Smooth muscle cell (in vitro differentiated cells): ENCODE measurements around the gene DYNC2LI1. TPM values are rescaled to one million over a fixed set of nuclear protein-coding genes. Genes with fewer than 3 reads are reported as not detected.

Experiments used
- DNase-seq: peaks from one replicate; lab custom pipeline; 2025; ENCODE audit not compliant: unreplicated experiment; lab: John Stamatoyannopoulos, UW
- H2AFZ ChIP-seq: fragments of 200-600 bp; sonication (generic); 2 replicates; pipeline ENCODE4 v1.6.0; 2016; ENCODE audit warnings: antibody characterized with exemption, low read depth, mild to moderate bottlenecking
- H3F3A ChIP-seq: fragments of 200-600 bp; sonication (generic); 2 replicates; pipeline ENCODE4 v1.6.0; 2017; ENCODE audit warnings: antibody characterized with exemption, low read depth
- H3K27ac ChIP-seq: fragments of 200-600 bp; sonication (generic); 2 replicates; pipeline ENCODE4 v1.5.1; 2016; ENCODE audit warnings: low read depth, mild to moderate bottlenecking
- H3K27me3 ChIP-seq: fragments of 200-600 bp; sonication (generic); 2 replicates; pipeline ENCODE4 v1.6.1; 2016; ENCODE audit warnings: low read depth, mild to moderate bottlenecking
- H3K36me3 ChIP-seq: fragments of 200-600 bp; sonication (generic); 2 replicates; pipeline ENCODE4 v1.5.1; 2016; ENCODE audit warnings: low read depth
- H3K4me1 ChIP-seq: fragments of 200-600 bp; sonication (generic); 2 replicates; pipeline ENCODE4 v1.5.1; 2016; ENCODE audit warnings: low read depth
- H3K4me2 ChIP-seq: fragments of 200-600 bp; sonication (generic); 2 replicates; pipeline ENCODE4 v1.6.0; 2016; ENCODE audit warnings: mild to moderate bottlenecking
- H3K4me3 ChIP-seq: fragments of 200-600 bp; sonication (generic); 2 replicates; pipeline ENCODE4 v1.5.1; 2016; ENCODE audit warnings: mild to moderate bottlenecking
- H3K79me2 ChIP-seq: fragments of 200-600 bp; sonication (generic); 2 replicates; pipeline ENCODE4 v1.6.0; 2016; ENCODE audit warnings: low read depth, mild to moderate bottlenecking
- H3K9ac ChIP-seq: fragments of 200-600 bp; sonication (generic); 2 replicates; pipeline ENCODE4 v1.6.0; 2016; ENCODE audit warnings: low read depth
- H3K9me3 ChIP-seq: fragments of 200-600 bp; sonication (generic); replicated peaks from 2 replicates; pipeline ENCODE4 v1.5.1; 2016; ENCODE audit warnings: low read depth
- H4K20me1 ChIP-seq: fragments of 200-600 bp; sonication (generic); 2 replicates; pipeline ENCODE4 v1.6.0; 2016; ENCODE audit warnings: low read depth
- whole genome bisulfite sequencing: methylation state at CpG from one replicate; pipeline ENCODE4 v1.1.7; 2016; ENCODE audit warnings: low lambda C conversion rate; 5-methylcytosine and 5-hydroxymethylcytosine counted together
- polyA plus RNA-seq: library from polyadenylated mRNA; unstranded; fragments of >200 nt; fragmentation: Nextera tagmentation; extraction: Ambion mirVana; gene quantifications from 2 replicates; pipeline ENCODE4 v1.2.1, GENCODE V29; 2016
- total RNA-seq: library from RNA; depleted of rRNA; stranded (reverse); fragments of >200 nt; gene quantifications from 2 replicates; pipeline ENCODE4 v1.2.3, GENCODE V29; 2014
- TF ChIP-seq, protein P1 (sequence below): fragments of 200-600 bp; sonication (generic); IDR thresholded peaks from 2 replicates; pipeline ENCODE4 v1.5.1; 2017; ENCODE audit warnings: borderline replicate concordance, mild to moderate bottlenecking, antibody characterized with exemption; ENCODE audit not compliant: insufficient read depth, poor library complexity, severe bottlenecking

The DYNC2LI1 gene
- total and polyA plus RNA-seq, 2 experiments from 2014 or later: 22.0 to 46.7 TPM

DNA sequence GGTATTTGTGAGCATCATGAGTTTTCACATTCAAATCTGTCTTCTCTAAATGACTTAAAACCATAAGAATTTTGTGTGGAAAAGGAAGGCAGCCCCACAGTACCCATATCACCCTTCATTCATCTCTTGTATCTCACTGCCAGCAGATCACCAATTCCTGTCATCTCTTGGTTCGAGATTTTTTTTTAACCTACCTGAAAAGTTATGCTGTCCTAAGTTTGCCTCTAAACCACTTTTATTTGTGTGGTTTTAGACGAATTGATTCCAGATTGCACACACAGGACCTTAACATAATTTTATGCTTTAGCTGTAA is 32.8 kb downstream of the DYNC2LI1 start:
- no peak for DNase-seq
- WGBS: 90% methylated on average over 2 of the region's 2 CpGs

DNA sequence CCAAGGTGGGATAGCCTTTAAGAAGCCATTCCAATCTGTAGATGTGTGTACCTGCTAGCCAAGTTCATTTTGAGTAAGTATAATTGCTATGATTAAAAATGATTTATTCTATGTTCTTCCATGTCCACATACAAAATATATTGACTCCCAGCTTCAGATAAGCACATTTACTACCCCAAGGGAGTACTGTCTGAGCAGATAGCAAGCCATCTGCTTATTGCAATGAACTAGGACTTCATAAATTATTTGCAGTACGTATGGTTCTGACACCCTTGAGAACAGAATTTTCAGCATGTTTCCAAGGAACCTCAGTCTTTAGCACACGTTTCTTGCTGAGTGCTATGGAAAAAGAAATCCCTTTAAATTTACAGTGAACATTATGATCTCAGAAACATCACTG is 36.6 kb downstream of the DYNC2LI1 start:
- Histone ChIP-seq H3K4me2 (no peak overlapping the region), H2AFZ (no peak overlapping the region), H3K9ac (no peak overlapping the region), H3K4me3 (no peak overlapping the region), H3K9me3 (no peaks in the 10 kb centered on the region), H4K20me1 (no peaks in the 10 kb centered on the region), H3K36me3 (peaks cover 4% of the 10 kb centered on the region), H3K27ac (no peak overlapping the region), H3K27me3 (no peaks in the 10 kb centered on the region), H3F3A (no peaks in the 10 kb centered on the region), H3K4me1 (no peaks in the 10 kb centered on the region), H3K79me2 (no peaks in the 10 kb centered on the region)
- WGBS: 76% methylated on average over 2 of the region's 2 CpGs
- TF ChIP-seq, protein P1, sequence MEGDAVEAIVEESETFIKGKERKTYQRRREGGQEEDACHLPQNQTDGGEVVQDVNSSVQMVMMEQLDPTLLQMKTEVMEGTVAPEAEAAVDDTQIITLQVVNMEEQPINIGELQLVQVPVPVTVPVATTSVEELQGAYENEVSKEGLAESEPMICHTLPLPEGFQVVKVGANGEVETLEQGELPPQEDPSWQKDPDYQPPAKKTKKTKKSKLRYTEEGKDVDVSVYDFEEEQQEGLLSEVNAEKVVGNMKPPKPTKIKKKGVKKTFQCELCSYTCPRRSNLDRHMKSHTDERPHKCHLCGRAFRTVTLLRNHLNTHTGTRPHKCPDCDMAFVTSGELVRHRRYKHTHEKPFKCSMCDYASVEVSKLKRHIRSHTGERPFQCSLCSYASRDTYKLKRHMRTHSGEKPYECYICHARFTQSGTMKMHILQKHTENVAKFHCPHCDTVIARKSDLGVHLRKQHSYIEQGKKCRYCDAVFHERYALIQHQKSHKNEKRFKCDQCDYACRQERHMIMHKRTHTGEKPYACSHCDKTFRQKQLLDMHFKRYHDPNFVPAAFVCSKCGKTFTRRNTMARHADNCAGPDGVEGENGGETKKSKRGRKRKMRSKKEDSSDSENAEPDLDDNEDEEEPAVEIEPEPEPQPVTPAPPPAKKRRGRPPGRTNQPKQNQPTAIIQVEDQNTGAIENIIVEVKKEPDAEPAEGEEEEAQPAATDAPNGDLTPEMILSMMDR: no peak
- no peak for DNase-seq

More for the DNA sequence above, 32.8 kb downstream of the DYNC2LI1 start:
- Histone ChIP-seq H3K36me3 (peaks cover 4% of the 10 kb centered on the region), H4K20me1 (no peaks in the 10 kb centered on the region), H3K4me1 (no peaks in the 10 kb centered on the region), H3K27me3 (no peaks in the 10 kb centered on the region), H3K4me2 (no peak overlapping the region), H2AFZ (no peak overlapping the region), H3K79me2 (no peaks in the 10 kb centered on the region), H3K4me3 (no peak overlapping the region), H3K9ac (no peak overlapping the region), H3K9me3 (no peaks in the 10 kb centered on the region), H3K27ac (no peak overlapping the region), H3F3A (no peaks in the 10 kb centered on the region)
- TF ChIP-seq, protein P1: no peak

DNA sequence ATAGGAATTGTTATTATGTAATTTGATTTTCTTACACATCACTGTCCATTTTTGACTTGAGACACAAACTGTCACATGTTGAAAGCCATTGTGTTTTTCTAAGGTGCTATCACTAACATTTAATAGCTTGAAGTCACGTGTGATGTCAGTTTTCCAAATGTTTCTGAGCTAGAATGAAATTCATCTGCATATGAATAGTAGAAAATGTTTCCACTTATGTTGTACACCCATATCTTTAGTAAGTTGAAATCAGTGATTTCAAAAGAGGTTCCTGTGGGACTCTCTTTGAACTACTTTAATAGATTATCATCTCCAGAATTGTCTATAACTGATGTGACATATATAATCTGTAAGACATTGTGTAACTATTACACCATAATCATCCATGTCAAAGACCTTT is 37.0 kb downstream of the DYNC2LI1 start:
- Histone ChIP-seq H3K27ac (no peak overlapping the region), H2AFZ (no peak overlapping the region), H3K4me2 (no peak overlapping the region), H3K4me1 (no peaks in the 10 kb centered on the region), H3K36me3 (peaks cover 4% of the 10 kb centered on the region), H3F3A (no peaks in the 10 kb centered on the region), H3K9me3 (no peaks in the 10 kb centered on the region), H3K9ac (no peak overlapping the region), H4K20me1 (no peaks in the 10 kb centered on the region), H3K27me3 (no peaks in the 10 kb centered on the region), H3K4me3 (no peak overlapping the region), H3K79me2 (no peaks in the 10 kb centered on the region)
- WGBS: 84% methylated on average over 1 of the region's 1 CpG
- DNase-seq: no peak
- TF ChIP-seq, protein P1: no peak

GRCh38 chr2:43812006-43812405 is 38.2 kb downstream of the DYNC2LI1 start:
- H4K20me1 ChIP-seq: no peaks in the 10 kb centered on the region
- no peaks in the 10 kb centered on the region for H3K36me3 ChIP-seq
- no peak for DNase-seq
- no peaks in the 10 kb centered on the region for H3F3A ChIP-seq
- no peak overlapping the region for H3K4me3 ChIP-seq
- H3K4me2 ChIP-seq: no peak overlapping the region
- H3K4me1 ChIP-seq: no peaks in the 10 kb centered on the region
- no peak overlapping the region for H3K9ac ChIP-seq
- H3K9me3 ChIP-seq: no peaks in the 10 kb centered on the region
- TF ChIP-seq, protein P1: no peak
- H3K79me2 ChIP-seq: no peaks in the 10 kb centered on the region
- no peak overlapping the region for H2AFZ ChIP-seq
- H3K27me3 ChIP-seq: no peaks in the 10 kb centered on the region
- WGBS: 93% methylated on average over 2 of the region's 2 CpGs
- H3K27ac ChIP-seq: no peak overlapping the region
